HG03520 (cell line): ENCODE results near the gene TELO2.

Experiments
- ATAC-seq: cut with Tn5 transposase; IDR thresholded peaks from one replicate; pipeline ENCODE4 v1.9.1; 2021; ENCODE audit warnings: mild to moderate bottlenecking, moderate library complexity; ENCODE audit not compliant: unreplicated experiment

The TELO2 gene

DNA sequence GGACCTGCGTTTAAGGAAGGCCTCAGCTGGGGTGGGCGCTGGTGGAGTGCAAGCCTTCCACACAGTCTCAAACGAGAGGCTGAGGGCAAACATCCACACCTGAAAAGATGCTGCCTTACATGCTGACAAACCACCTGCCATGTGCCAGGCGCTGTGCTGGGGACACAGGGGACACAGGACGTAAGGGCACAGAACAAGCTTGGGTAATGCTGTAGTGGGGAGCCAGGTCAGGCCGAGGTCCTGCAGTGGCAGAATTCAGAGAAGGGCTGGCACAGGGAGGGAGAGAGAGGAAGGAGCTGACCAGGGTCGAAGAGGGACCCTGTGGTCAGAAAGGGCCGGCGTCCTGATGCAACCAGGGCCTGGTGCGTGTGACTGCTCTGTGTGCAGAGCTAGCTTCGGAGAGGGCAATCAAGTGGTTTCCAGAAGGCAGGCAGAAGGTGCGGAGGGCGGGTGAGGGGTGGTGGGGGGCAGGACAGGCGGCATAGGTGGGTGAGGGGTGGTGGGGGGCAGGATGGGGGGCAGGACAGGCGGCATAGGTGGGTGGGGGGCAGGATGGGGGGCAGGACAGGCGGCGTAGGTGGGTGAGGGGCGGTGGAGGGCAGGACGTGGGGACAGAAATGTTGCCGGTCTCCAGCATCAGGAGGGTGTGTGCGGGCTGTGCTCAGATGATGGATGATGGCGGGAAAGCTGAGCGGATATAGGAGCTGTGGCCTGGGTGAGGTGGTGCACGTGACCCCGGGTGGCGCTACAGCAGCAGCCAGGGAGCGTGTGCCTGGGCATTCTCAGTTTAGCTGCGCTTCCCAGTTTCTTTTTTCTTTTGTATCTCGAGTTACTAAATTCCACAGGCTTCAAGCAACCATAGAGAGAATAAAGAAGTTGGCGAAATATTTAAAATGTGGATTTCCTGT is 18.8 kb downstream of the TELO2 start:
- no peak for ATAC-seq

DNA sequence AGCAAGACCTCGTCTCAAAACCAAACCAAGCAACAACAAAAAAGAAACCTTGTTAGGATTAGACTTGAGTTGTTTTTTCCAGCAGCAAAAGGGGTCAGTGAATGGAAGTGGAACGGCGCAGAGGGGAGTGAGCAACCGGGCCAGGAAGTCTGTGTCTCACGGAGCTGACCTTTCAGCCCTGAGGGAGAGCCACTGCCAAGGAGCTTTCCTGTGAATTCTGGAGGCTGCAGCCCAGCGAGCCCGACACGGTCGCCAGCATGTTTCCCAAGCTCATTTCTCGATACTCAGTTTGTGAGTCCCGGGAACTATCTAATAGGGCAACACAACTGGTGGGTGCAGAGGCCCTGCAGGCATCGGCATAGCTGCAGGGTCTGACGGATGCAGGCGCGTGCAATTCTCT is 19.6 kb downstream of the TELO2 start:
- no peak for ATAC-seq

DNA sequence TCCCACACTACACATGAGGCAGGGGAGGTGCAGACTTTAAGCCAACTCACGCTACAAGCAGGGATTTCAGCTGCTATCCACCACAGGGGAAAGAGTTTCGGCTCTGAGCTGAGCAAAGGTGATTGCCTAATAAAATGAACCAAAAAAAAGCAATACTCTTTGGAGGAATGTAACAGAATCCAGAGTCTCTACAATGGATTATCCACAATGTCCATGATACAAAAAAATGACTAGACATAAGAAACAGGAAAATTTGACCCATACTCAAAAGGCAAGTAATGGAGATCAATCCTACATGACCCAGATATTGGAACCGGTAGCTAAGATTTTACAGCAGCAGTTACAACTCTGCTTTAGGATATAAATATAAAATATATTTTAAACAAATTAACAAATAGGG is 21.3 kb downstream of the TELO2 start:
- ATAC-seq, result no peak

DNA sequence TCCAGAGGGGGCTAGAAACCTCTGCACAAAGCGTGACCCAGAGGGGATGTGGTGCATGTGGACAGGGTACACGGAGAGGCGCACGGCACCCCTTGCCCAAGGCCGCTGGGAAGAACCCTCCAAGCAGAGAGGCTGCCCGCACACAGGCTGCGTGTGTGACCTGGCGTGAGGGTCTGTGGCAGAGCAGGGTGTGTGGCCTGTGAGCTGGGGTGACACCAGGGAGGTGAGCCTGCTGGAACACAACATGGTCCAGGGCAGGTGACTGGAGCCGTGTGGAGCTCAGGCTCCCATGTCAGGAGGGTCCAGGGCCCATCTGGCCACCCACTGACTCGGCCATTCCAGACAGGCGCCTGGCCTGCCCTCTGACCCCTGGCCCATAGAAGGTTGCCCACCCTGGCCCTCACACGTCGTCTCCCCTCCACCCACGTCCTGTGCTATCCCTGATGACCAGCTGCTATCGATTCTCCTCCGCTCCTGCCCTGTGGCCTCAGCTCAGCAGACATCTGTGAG is 25.5 kb downstream of the TELO2 start:
- ATAC-seq, result no peak

DNA sequence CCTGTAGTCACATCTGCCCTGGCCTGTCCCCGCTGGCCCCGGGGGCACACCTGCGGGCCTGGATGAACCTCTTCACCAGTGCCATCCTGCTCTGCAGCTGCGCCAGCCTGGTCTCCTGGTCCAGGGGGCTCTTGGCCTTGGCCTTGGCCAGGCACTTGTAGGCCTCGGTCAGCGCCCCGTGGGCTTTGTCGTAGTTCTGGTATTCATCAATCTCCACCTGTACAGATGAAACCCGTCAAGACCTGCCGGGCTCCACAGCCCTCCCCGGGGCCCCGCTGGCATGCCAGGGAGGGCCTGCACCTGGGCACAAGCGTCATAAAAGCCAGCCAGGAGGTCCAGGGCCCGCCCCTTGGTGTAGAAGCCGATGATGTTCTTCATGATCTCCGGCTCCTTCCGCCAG is 26.7 kb downstream of the TELO2 start:
- no peak for ATAC-seq

DNA sequence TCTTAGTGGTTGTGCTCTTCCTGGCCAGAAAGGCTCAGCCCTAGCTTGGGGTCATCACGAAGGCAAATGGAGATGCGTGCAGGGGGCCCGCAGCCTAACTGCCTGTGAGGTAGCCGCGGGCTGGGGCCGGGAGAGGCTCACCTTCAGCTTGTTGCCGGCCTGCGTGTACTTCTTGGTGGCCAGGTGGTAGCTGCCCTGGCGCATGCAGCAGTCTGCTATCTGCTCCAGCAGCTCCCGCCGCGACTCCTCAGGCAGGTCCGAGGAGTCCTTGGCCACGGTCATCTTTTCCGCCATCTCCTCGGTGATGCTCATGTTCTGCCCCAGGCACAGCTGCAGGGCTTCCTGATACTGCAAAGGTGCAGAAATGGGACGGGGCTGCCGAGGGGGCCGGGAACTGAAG is 27.3 kb downstream of the TELO2 start:
- ATAC-seq, result no peak

DNA sequence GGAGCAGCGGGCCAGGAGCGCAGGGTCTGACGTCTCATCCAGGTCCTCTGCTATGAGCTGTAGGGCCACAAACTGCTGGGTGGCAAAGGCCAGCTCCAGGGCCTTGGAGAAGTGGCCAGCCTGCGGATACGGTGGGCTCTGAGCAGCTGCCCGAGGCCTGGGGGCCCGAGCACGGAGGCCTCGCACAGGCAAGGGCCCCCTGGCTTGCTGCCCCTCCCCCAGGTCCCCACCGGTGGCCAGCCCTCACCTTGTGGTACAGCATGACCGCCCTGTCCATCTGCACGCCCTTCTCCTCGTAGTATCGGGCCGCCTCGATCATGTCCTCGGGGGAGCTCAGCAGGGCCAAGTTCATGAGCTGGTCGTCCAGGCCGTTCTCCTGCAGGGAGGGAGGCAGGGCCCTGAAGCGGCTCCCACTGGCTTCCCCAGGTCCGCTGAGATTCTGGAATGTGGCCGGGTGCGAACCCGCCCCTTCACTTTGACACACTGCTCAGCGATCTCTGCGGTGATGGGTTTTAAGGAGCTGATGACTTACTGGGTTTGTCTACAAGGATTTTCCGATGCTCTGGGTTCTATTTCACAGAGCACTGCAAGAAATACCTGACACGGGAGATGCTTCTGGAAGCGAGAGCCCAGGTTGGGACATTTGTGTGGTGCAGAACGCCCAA is 30.6 kb downstream of the TELO2 start:
- ATAC-seq, result no peak

DNA sequence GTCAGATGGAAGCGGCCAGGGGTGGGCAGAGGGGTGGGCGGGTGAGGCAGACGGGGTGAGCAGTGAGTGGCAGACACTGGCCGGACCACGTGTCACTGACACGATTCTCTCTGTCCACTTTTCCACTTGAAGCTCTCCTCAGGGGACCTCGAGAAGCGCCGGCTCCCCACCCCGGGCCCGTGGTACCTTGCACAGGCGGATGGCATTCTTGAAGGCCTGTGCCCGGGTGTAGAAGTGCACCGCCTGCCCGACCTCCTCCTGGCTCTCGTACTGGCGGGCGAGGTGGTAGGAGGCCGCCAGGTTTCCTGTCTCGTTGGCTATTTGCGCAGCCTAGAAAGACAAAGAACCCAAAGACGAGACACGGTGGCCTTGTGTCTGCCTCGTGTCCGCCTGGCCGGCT is 31.2 kb downstream of the TELO2 start:
- ATAC-seq, result no peak

DNA sequence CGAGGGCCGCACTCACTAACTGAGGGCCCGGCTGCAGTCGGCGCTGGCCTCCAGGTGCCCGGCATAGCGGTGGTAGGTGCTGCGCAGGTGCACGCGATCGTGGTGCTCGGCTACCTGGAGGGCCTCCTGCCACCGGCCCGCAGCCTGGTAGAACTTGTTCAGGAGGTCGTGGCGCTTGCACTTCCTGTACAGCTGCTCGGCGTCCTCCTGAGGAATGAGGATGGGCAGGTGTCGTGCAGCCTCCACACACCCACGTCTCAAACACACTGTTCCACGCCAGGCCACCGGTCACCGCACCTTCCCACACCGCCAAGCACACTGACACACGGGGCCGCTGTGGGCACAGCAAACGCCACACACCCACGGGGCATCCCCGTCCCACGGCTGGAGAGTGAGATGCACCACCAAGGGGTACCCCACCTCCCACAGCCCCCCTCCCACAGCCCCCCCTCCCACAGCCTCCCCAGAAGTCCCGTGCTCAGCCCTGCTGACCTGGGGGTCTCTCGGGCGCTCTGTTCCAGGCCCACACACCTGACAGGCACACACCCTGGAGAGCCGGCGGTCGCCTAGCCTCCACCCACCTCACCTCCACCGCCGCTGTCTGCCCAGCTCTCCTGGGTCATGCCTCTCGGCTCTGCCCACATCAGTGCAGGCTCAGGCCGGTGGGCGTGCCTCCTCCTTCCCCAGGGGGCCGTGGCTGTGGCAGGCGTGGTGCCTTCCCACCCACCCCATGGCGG is 32.9 kb downstream of the TELO2 start:
- ATAC-seq, result no peak

DNA sequence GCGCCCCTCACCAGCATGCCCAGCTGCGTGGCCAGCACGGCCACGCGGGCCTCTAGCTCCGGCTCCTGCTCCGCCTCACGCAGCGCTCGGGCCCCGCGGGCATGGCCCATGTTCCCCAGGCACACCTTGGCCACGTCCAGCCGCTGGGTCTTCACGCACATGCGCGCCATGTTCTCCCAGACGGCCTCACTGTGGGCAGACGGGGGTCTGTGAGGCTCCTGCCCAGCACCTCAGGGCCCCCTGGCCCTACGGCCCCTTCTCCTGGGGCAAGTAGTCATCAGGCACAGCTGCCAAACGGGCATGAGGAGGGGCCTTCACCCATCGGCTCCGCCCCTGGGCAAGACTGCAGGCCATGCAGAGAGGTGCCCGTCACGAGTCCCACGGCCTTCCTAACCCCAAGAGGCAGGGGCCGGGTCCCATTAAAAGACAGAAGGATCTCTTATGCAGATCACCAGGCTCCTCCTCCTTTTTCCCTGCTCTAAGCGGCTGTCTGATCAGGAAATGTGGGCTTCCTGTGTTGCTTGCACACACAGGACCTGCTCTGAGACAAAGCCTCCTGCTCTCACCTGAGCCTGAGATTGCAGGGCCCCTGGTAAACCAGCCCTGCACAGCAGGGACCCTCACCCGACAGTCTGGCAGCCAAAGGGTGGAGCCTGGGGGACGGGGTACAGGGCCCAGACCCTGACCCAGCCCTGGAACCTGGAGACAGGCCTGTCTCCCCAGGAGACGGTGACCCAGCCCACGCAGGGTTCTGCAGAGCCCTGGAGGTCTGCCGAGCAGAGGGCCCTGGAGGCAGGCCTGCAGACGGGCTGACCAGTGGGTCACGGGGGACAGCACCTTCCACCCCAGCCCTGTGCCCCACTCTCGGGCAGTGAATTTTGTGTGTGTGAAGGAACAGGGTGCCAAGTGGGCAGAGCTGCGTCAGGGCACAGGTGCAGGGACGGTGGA is 33.7 kb downstream of the TELO2 start:
- ATAC-seq, result no peak

DNA sequence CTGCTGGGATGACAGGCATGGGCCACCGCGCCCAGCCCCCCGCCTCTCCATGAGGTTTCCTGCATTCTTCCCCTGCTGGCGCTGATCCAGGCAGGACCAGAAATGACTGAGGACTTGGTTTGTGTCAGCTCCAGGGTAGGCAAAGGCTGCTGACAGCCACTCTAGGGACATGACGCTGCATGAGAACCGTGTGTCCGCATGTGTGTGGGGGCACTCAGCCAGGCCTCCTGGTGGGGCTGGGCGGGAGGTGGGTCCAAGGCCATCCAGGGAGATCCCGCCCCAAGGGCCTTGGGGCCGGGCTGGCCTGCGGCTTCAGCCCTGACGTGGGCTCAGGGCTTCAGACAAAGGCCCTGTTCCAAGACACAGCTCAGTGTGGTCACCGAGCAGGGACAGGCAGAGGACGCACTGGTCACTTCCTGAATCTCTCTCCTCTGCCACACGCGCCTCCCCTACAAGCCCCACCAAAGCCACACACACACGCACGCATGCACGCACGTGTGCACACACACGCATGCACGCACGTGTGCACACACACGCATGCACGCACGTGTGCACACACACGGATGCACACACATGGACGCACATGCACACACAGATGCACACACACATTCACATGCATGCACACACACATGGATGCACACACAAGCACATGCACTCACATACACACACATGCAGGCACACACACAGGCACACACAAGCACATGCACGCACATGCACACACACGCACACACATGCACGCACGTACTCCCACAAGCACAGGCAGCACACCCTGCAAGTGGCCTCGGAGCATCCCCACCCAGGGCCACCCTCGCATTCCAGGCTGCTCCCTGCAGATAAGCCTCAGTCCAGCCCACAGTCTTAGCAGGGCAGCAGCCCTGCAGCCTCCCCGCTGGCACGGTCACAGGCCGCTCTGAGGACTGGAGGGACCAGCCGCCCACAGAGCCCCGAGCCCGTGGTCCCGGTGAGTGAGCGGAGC is 35.0 kb downstream of the TELO2 start:
- ATAC-seq, result no peak

DNA sequence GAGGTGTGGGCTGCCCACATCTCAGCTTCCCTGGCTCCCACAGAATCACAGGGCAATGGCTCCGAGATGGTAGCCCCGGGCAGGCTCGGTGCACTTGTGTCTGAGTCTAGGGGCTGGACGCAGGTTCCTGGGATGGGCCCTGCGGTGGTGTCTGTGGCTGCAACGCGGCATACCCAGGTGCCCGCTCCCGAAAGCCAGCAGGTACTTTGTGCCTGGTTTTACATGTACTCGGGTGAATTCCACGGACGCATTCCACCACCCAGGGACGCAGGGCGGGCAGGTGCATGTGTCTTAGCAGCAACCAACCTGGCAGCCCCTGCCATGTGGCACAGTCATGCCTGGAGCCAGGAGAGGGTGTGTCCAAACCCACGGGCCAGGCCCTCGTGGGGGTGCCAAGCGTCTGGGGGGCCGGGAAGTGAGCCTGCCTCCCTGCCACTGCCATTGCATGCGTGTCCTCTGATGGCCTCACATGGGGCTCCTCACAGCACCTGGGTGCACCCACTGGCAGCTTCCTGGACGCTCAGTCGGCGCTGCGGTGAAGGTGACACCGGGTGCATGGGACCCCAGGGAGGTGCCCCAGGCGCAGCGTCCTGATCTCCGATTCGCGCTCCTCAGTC is 35.9 kb downstream of the TELO2 start:
- ATAC-seq, result no peak

DNA sequence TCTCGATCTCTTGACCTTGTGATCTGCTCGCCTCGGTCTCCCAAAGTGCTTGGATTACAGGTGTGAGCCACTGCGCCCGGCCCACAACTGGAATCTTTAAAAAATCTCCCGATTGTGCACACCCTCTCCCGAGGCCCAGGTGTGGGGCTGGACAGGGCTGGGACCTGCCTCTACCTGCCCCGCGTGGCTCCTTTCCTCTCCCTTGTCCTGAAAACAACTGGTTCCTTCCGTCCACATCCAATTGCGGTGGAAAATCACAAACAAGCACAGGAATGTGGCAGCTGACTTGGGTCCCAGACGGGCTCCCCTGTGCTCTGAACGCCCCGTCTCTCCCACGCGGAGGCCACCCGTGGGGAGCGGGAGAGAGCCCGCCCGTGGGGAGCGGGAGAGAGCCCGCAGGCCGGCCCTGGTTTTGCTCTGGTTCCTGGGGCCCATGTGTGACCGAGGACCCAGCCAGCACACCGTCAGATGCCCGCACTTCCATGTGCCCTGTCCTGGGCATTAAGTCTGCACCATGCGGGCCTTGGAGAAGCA is 37.3 kb downstream of the TELO2 start:
- ATAC-seq, result no peak

DNA sequence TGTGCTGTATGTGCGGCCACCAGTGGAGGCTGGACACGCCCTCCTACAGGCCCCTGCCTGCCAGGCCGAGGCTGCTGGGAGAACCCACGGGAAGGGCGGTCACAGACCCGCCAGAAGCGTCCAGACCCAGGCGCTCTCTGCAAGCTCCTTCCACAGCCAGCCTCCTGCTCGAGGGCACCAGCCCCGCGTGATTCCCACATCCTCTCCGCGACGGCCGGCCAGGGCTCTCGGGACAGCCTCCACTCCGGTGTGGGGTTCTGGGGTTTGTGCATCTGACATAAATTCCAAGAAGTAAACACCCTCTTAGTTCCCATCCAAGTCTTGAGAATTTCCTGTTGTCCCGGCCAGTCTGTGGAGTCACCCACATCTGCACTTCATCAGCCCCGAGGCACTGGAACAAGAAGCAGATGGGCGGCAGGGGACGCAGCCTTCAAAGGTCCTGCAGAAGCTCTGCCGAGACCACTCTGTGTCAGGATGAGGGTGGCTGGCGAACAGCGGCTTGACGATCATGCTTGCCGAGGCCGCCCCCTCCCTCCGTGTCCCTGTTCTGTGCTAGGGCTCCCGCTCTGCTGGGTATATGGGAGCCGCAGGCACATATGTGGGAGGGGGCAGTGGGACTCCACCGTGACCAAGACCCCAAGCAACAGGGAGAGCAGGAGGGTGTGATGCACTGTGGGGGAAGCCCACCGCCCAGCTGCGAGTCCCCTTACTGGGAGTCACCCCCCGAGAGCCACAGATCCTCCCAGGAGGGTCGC is 37.9 kb downstream of the TELO2 start:
- no peak for ATAC-seq

DNA sequence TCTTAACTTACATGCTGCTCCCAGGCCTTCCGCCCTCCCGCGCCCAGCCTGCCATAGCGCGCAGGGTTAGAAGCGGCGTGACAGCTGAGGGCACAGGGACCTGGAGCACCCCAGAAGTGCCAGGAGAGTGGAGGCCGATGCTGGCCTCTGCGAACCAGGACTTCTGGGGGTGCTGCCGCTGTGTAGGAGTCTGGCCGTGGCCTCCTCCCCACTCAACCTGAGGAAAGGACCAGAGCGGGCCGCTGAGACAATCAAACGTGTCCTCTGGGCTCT is 38.4 kb downstream of the TELO2 start:
- ATAC-seq, result no peak

DNA sequence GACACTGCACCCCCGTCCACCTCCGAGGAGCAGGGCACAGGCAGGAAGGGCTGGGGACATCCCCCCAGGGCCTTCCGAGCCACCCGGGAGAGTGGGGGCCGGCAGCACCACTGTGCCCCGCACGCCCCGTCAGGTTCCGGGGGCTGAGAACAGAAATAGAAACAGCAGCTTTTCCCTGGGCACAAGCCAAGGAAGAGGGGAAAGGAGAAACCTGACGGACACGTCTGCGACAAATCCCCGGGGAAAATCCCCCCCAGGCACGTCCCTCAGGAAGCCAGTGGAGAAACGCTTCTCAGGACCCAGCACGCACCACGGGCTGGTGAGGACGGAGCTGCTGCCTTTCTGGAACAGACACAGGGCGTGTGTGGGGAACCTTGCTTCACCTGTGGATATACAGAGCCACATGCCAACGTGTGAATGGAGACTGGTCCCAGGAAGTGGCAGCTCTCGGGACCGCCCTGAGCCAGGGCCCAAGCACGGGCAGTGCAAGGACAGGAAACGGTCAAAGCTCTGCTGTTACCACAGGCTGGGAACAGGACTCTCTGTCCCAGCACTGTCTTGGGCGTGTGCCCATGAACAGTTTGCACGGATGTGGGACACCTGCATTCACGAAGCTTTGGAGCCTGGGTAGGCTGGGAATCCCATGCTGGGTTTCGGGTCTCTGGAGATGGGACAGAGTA is 39.1 kb downstream of the TELO2 start:
- ATAC-seq, result no peak

DNA sequence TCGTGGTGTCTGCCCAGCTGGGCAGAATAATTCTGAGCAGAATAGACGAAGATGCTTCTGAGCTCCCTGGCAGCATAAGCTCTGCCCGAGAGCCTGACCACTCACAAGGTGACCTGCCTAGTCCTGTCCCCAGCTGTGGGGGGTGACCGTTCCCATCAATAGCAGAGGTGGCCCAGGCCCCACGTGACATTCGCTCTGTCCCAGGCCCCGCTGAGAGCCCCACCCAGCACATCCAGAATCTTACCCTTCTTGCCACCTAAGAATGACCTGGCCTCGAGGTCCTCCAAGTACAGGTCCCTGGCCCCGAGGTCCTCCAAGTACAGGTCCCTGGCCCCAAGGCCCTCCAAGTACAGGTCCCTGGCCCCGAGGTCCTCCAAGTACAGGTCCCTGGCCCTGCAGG is 39.6 kb downstream of the TELO2 start:
- ATAC-seq, result no peak
